22Rv1 (cell line): Measurements from ENCODE around the gene CWF19L1.

ENCODE experiments used
- CTCF ChIP-seq: fragments of 450-650 bp; IDR thresholded peaks from 2 replicates; pipeline ENCODE4 v1.5.1; 2017; ENCODE audit warnings: mild to moderate bottlenecking
- ZFX ChIP-seq: fragments of 450-650 bp; IDR thresholded peaks from 2 replicates; pipeline ENCODE4 v1.6.1; 2017; ENCODE audit warnings: antibody characterized with exemption, borderline replicate concordance

GRCh38 chr10:100201549-100201948 is 65.9 kb downstream of the CWF19L1 start:
- TF ChIP-seq CTCF (no peak), ZFX (no peak)
